NCI-H187 (cell line): ENCODE measurements around the gene FAM193B.

ENCODE experiments used
- DNase-seq, 2 experiments: peaks; one replicate each; lab custom pipeline; 2025; lab: John Stamatoyannopoulos, UW

Gene FAM193B

DNA sequence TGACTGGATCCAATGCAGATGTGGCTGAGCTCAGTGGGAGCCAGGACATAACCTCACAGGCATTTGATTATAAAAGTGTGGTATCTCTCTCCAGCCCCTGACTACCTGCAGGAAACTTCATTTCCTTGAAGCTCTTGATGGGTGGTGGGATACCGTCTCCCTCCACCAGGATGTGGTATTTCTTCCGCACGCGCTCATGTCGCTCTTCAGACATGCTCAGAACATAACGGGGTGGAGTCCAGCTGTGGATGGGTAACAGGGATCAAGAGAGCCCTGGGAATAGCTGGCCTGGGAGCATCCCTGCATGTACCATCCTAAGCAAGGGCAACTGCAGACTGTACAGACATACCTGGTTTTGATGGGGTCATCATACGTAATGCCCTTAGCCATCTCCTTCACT lies 38.8 kb downstream of the FAM193B start:
- DNase-seq: no peak

DNA sequence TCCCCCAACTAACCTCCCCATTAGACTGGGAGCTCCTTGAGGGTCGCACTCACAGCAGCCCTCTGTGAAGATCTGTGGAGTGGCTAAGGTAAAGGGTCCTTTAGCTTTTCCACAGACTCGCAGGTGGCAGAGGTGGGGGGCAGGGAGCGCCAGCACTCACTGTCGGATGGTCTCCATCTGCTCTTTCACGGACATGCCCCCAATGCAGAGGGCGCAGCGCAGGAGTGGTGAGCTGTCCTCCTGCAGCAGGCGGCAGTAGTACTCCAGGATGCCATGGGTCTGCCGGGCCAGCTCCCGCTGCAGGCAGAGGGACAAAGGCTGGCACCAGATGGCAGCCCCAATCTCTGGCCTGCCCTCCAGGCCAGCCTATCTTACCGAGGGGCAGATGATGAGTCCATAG lies 39.8 kb downstream of the FAM193B start:
- DNase-seq: no peak

DNA sequence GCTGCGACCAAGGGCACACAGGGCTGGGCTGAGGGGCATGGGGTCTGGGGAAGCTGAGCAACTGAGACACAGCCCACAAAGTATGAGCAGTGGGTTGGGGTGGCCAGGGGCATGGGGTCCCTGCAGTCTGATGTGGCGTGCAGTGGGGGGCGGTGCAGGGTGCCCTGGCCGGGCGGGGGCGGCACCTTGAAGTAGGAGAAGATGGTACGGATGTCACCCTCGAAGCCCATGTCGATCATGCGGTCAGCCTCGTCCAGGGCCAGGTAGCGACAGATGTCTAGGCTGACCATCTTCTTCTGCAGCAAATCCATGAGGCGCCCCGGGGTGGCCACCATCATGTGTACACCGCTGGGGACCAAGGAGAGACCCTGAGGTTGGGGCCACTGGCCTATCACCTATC lies 40.9 kb downstream of the FAM193B start:
- no peak for DNase-seq

DNA sequence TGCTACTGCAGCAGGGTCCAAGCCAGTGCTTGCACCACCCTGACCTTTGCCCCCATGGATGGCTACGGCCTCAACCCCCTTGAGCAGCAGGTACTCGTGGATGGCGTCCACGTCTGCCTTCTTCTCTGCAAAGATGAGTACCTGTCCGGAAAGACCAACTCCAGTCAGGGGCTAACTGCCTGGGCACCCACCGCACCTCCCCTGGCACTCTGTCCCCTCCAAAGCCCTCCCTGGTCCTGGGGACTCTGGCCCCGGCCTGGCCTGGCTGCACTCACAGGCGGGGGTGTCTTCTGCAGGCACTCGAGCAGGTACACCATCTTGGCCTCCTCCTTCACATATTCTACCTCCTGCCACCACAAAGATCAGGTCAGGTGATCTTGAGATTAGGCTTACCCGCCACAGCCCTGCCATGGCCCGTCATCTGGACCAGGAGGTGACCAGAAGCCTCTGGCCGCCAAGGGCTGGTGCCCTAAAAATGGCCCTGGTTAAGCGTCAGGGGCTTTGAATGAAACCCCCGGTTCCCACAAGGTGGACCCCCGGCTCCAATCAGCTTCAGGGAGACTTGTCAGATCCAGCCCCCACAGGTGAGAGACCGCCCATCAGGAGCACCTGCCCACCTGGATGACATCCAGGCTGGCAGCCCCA lies 41.5 kb downstream of the FAM193B start:
- no peak for DNase-seq

DNA sequence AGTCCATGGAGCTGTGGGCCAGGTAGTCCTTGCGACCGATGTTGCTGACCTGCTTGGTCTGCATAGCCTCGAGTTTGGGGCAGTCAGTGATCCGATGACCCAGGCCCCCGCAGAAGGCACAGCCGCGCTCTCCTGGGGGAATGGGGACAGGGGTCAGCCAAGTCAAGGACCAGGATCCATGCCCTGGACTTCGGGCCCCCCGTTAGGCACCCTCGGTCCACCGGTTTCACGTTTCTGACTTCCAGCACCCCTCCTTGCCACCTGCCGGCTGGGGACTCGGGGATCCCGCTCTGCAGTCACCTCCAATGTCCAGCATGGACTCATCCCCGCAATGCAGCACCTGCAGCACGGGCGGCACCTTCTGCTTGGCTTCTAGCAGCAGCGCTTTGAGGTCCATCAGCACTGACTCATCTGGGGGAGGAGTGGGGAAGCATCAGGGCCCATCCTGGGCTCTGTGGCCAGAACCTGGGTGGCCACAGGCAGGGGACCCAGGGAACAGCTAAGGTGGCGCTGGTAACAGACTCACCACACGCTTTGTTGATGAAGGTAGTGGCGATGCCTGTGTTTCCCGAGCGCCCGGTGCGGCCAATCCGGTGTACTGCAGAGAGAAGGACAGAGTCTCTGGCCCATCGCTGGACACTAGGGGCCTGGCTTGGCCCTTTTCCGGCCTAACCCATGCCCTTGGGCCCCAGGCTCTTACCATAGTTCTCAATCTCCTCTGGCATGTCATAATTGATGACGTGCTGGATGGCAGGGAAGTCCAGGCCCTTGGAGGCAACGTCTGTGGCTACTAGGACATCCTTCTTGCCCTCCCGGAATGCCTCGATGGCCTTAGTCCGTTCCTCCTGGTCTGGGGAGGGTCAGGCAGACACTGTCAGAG lies 42.3 kb downstream of the FAM193B start:
- no peak for DNase-seq

DNA sequence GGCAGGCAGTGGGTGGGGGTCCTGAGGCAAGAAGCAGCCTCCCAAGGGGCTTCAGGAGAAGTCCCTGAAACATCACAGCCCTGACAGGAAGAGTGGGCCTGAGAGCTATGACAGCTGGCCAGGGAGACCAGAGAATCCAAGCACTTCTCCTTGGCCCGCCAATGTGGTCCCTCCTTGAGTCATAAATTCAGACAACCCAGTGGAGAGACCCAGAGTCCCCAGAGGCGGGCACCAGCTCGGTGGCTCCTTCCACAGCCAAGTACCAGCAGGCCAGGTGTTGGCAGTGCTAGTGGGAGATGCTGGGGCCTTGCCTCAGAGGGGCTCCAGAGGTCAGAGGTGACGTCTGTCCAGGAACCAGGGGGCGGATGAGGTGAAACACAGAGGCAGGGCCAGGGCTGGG lies 43.2 kb downstream of the FAM193B start:
- DNase-seq: no peak

DNA sequence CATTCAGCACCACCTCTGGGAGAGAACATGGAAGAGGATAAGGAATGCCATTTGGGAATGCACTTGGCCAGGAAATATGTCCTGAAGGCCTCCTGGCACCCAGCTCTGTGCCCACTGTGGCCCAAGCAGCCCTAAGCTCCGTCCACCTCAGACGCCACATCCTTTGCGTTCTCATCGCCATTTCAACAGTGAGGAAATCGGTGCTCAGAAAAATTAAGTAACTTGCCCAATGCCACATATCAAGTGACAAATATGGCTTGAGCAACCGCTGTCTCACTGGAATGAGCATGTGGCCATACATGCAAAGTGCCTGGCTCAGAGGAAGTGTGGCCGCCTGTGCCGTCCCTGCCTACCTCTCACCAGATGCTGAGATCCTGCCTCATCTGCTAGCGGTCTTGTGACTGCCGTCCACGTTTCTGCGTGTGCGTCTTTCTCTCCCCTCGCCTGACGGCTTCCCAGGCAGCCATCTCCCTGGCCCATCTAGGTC lies 43.8 kb downstream of the FAM193B start:
- no peak for DNase-seq

DNA sequence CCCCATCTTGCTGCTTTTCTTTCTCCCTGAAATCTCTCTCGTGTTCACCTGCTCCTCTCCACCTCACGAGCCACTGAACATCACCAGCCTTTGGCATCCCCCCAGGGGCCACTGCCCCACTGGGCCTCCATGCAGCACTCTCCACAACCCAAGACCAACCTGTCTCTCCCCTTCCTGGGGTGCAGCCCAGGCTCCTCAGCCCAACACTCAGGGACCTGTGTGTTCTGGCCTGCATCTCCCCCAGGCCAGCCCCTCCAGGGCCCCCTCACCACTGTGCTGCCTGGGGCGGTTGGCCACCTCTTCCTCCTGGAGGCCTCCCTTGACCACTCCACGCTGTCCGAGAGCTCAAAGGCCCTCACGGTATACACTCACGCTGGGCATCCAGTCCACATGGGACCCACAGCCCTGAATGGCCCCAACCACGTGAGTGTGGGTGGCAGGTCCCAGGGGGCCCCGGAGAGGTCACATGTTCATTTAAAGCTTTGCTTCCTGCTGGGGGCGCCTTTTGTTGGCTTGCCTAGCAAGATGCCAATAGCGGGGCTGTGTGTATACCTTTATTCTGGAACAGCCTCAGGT lies 44.3 kb downstream of the FAM193B start:
- DNase-seq: no peak

DNA sequence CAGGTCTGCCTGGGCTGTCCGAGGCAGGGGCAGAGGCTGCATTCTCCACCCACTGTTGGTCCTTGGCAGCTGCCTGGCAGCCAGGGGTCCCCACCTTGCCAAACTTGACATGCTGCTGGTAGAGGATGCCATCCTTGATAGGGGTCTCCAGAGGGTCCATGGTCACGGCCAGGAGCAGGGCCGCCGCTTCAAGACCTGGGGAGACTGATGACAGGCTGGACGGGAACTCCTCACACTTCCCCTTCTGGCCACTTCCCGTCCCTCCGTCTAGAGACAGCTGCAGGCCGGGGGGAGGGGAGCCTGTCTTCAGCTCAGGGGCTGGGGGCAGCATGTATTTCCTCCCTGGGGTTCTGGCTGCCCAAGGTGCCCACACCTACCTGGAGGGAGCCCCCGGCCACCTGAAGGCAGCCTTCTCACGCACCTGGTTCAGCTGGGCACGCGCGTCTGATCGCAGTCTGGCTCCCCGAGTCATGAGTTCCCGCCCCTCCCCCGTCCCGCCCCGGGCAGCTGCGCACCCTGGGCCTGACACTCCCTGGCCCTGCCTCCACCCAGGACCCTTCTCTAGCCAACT lies 44.9 kb downstream of the FAM193B start, which contains the start of gene DOK3:
DOK3 (minus strand) TSS at position 446 of the 571 bp plus-strand sequence; CDS start at position 160, 286 bp downstream.
- no peak for DNase-seq

DNA sequence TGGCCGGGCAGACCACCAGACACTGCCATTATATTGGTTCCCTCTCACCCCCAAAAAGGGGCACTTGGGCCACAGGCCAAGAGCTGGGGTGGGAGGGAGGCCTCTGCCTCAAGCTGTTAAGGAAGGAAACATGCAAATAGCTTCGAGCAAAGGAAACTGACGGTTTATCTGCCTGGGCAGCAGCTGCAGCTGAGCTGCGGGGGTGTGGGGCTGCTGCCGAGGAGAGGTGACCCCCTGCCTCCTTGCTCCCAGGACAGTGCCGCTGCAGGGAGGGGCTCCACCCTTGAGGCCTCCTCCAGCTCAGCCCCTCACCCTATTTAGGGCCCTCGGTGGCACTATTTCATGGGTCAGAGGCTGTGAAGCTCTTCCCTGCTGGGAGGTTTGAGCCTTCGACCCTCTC lies 45.5 kb downstream of the FAM193B start:
- no peak for DNase-seq

DNA sequence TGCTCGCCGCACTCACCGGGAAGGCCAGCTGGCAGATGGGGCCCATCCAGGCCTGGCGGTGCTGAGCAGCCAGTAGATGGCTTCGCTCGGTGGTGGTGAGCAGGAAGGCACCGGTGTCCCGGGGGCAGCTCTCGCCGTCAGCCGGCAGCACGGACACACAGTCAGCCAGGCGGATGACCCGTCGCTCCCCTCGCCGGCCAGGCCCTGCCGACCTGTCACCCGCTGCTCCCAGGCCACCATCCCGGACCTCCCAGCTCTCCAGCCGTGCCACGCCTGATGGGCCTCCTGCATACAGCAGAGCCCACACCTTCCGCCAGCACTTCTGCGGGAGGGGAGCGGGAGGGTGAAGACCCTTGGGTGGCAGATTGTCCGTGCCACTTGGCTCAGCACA lies 46.1 kb downstream of the FAM193B start:
- DNase-seq: no peak

DNA sequence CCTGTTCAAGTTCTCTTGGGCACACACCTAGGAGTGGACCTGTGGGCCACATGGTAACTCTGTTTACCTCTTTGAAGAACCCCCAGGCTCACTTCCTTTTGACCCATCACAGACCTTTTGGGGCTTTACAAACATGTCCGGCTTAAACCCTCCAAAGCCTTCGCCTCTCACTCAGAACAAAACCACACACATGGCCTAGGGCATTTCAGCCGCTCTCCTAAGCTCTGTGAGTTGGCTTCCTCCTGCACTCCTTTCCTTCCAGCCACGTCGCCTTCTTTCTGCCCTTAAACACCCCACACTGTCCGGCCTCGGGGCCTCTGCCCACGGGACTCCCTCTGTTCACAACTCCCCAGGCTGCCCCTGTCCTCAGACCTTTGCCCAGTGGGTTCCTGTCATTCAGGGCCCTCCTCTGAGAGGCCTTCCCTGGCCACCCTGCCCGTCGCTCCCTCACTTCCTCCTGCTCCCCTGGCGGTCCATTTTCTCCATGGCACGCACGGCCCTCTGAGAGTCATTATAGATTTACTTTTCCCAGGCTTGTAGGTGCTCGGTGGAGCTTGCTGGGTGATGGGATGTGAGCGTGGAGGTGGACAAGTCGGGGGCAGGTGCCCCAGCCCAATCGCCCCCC lies 46.7 kb downstream of the FAM193B start:
- no peak for DNase-seq

DNA sequence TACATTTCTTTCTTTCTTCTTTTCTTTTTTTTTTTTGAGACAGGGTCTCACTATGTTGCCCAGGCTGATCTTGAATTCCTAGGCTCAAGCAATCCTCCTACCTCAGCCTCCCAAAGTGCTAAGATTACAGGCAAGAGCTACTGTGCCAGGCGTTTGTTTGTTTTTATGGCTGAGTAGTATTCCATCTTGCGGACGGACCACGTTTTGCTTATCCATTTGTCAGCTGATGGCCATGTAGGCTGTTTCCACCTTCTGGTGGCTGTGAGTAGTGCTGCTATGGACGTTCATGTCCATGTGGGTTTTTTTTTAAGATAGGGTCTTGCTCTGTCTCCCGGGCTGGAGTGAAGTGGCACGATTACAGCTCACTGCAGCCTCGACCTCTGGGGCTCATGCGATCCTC lies 47.2 kb downstream of the FAM193B start:
- no peak for DNase-seq

DNA sequence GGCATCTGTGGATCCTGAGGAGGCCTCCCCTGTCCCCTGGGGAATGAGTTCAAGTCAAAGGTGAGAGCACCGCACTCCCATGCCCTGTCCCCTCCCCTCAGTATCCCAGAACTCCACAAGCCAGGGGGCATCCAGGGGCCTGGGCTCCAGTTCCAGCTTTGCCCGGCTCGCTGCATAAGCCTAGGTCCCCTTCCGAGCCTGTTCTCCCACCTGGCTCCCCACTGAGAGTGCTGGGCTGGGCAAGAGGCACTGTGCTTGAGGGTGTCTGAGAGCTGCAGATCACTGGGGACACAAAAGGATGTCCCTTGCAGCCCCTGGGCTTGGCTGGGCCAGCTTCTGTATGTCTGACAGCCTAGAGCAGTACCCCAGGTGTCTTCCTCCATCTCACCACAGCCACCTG lies 49.3 kb downstream of the FAM193B start:
- DNase-seq: no peak

DNA sequence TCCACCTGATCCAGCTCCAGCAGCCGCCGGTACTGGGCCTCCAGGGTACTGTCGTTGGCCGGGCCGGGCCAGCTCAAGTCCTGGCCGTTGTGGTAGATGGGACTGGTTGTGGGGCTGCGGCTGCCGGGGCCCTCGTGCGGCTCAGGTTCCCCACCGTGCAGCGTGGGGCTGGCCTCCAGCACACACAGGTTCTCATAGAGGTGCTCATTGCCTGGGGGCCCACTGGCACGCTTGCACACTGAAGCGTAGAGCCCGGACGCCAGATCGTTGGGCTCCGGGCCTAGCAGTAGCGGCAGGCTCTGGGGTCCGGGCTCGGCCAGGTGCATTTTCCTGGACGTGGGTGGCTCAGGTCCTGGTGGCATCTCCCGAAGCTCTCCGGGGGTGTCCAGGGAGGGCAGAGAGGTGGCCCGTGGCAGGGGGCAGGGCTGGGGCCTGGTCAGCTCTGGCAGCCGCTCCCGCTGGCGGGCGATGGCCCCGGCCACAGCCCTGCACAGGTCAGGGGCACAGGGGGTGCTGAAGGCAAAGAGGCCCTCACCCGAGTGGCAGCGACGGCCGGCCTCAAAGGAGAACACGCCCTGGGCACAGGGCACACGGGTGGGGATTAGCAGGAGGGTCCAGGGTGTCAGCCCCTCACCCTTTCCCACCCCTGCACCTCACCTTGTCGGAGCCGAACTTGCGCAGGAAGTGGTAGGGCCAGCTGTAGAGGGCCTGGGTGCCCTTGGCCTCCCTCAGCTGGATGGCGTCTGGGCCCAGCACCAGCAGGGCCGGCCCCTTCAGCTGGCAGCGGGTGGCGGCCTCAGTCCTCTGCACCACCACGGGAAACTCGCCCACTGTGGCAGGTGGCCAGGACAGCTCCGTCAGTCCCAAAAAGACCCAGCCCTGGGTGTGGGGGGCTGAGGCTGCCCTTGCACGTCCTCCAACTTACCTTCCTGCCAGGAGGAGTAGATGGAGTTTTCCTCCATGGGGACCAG lies 50.0 kb downstream of the FAM193B start:
- DNase-seq: no peak

DNA sequence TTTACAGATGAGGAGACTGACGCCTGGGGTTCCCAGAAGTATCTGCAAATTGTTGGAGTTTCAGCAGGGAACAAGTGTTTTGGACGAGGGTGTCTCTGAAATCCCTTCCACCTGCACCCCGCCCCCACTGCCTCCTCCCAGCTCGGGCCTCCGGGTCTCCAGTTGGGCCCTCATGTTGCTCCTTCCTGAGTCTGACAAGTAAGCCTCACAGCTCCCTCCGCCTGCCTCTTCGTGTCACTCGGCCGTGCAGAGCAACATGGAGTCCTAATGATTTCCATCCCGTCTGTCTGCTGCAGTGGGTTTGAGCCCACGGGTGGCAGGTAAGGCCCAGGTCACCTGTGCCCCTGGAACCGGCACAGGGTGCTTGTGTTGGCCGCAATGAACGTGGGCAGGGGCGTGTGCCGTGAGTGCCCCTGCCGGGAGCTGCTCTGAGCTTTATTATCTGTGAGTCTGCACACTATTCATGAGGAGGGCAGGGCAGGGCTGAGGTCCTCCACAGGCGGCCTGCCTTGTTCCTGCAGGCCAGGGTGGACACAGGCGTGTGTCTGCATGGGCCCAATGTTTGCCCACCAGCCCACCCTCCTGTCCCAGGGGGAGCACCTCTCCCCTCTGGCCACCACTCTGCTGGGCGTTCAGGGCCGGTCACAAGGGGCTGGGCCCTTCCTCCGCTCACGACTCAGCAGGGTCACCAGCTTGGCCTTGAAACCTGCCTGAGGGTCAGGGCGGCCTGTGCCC lies 50.8 kb downstream of the FAM193B start:
- no peak for DNase-seq

DNA sequence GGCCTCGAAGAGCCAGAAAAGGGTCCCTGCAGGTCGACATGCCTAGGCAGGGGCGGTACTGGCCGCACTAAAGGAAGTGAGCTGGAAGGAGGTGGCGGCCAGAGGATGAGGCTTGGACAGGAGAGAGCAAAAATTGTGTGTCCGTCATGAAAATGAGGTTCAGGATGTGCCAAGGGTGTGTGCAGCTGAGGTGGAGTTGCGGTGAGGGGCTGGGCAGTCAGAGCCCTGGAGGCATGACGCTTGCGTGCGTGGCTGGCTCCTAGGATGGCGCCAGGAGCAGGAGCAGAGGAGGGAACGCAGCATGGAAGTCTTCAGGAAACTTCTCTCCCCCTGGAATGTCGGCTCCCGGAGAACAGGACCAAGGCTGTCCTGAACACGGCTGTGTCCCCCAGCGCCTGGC lies 51.5 kb downstream of the FAM193B start:
- DNase-seq: no peak

DNA sequence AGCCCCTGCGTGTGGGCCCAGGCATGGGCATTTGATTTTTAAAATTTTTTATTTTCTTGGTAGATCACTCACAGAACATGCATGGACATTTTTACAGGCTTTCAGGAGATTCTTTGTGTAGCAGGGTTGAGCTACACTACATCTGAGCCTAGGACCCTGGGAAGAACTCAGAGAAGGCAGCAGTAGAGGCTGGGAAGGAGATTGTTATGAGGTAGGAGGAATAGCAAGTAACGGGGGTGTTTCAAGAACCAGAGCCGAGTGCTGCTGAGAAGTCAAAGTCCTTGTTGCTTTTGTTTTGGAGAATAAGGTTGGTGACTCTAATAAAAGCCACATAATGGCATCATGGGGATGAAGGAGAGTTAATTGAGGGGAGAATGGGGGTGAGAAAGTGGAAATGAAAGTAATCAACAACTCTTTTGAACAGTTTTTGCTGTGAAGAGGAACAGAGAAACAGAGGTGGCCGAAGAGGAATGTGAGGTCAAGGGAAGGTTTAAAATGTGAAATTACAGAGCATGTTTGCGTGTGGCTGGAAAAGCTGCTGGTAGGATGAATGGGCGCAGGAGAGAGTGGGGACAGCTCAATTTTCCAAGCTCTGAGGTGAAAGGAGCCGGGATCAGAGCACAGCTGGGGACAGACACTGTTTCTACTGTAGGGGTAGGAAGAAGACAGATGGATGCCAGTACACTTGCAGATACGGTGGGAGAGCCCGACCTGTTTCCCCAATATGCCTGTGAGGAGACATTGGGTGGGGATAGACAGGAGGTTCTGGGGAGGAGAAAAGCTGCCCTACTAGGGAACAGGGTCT lies 52.3 kb downstream of the FAM193B start:
- no peak for DNase-seq
